Measurements from ENCODE around the gene KCNN2. TPM values are rescaled to one million over a fixed set of nuclear protein-coding genes. Genes with fewer than 3 reads are reported as not detected.

KCNN2 gene
- total RNA-seq, 2 experiments from 2014 or later, result not detected

DNA sequence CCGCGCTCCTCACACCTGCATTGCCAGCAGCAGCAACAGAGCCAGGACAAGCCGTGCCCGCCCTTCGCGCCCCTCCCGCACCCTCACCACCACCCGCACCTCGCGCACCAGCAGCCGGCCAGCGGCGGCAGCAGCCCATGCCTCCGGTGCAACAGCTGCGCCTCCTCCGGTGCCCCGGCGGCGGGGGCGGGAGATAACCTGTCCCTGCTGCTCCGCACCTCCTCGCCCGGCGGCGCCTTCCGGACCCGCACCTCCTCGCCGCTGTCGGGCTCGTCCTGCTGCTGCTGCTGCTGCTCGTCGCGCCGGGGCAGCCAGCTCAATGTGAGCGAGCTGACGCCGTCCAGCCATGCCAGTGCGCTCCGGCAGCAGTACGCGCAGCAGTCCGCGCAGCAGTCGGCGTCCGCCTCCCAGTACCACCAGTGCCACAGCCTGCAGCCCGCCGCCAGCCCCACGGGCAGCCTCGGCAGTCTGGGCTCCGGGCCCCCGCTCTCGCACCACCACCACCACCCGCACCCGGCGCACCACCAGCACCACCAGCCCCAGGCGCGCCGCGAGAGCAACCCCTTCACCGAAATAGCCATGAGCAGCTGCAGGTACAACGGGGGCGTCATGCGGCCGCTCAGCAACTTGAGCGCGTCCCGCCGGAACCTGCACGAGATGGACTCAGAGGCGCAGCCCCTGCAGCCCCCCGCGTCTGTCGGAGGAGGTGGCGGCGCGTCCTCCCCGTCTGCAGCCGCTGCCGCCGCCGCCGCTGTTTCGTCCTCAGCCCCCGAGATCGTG, 517 bp downstream of the KCNN2 start:
- ChIA-PET CTCF (no interaction called here), POLR2A (no interaction called here)

DNA sequence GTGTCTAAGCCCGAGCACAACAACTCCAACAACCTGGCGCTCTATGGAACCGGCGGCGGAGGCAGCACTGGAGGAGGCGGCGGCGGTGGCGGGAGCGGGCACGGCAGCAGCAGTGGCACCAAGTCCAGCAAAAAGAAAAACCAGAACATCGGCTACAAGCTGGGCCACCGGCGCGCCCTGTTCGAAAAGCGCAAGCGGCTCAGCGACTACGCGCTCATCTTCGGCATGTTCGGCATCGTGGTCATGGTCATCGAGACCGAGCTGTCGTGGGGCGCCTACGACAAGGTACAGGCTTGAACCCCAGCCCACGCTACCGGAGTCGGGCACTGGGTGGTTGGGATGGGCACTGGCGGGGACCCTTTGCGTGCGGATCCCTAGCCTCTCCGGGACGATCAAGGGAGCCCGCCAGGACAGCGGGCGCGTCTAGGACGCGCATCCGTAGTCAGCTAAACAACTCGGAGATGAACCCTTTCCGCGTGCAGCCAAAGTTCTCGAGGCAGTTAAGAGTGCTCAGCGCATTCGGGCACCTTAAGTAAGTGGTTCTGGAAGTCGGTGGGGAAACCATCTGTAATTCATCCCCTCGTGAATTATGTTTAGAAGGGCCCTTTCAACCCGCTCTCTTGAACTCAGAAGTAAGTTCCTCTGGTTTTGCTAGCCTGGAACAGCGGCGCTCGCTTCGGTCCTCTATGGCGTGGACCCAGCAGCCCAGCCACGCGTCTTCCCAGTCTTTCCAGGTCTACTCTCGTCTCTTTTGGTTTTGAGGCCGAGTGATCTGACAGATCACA, 1.3 kb downstream of the KCNN2 start:
- ChIA-PET POLR2A (no interaction called here), CTCF (no interaction called here)

DNA sequence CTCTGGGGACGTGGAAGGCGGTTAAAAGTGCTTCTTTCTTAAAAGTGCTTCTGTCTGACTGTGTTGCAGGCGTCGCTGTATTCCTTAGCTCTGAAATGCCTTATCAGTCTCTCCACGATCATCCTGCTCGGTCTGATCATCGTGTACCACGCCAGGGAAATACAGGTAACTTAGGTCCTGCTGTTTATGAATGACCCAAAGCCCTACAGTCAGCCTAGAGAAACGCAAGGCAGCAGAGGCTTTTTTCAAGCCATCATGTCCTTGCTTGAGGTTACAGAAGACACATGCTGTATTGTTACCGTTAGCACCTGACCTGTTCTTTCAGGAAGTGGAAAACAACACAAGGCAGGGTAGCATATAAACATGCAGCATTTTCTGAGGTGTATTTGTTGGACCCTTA, 2.0 kb downstream of the KCNN2 start:
- ChIA-PET POLR2A (no interaction called here), CTCF (no interaction called here)

DNA sequence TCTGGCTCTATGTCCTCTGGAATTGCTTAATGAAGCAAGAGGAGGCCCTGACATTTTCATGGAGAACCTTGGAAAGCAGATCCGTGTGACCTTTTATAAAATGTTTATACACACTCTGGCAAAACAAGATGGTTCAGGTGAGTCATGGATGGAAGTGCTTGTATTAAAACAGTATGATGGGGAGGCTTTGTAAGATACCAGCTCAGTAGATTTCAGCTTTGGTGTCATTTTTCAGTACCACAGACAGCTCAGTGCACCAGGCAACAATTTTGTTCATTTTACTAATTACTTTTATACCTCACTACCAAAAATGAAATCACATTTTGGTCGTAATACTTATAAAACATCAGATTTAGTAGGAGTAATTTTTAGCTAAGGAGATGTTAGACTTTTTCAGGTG, 5.2 kb downstream of the KCNN2 start:
- ChIA-PET POLR2A (no interaction called here), CTCF (no interaction called here)

DNA sequence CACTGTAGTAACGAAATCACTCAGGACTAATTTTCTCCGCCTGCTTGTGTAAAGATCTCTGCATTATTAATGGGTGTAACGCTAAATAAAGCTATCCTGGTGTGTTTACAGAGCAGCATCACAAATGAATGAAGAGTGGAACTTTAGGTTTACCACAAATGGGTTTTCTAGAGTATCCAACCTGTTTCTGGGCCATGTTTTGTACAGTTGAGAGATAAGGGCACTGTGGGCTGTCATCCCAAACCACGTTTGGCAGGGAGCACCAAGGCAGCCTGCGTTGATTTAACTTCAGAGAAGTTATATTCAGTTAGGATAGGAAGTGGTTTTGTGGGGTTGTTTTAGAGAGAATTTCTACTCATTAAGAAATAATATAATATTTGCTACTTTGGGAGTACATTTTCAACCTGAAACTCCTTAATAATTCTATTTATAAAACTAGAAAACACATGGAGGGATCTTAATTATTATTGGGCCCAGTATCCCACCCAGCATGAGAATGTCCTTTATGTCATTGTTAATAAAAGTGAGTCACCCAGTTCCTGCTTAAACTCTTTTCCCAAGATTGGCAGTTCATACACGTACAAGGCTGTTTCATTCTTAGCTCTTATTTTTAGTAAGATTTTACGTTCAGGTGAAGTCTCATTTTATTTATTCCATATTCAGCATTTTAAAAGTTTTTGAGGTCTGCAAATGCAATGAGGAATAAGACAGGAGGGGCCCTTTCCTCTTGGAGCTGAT, 8.0 kb downstream of the KCNN2 start:
- ChIA-PET CTCF (no interaction called here), POLR2A (no interaction called here)

GRCh38 chr5:114377050-114377844, 15.4 kb downstream of the KCNN2 start:
- ChIA-PET CTCF (no interaction called here), POLR2A (no interaction called here)

- POLR2A ChIA-PET, result no interaction called here
- CTCF ChIA-PET, result no interaction called here
These were observed 16.1 kb downstream of the KCNN2 start for GRCh38 chr5:114377946-114378345.

GRCh38 chr5:114380721-114381120, 18.9 kb downstream of the KCNN2 start:
- ChIA-PET POLR2A (no interaction called here), CTCF (no interaction called here)

GRCh38 chr5:114387433-114387832, 25.6 kb downstream of the KCNN2 start:
- ChIA-PET POLR2A (no interaction called here), CTCF (no interaction called here)

DNA sequence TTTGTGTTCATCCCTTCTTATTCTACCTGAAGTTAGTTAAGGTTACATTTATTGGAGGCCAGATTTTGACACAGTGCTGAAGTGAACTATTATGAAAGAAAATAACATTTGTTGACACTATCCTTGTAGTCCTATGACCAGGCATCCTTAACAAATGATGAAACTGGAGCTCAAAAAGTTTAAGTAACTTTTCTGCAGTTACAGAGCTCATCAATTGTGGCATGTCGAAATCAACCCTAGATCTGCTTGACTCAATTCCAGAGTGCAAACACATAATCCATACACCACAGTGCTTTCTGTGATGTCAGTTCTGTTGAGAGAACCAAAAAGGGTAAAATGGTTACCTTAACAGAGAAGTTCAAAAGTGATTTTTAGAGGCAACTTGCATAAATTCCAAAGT, 28.6 kb downstream of the KCNN2 start:
- ChIA-PET POLR2A (no interaction called here), CTCF (no interaction called here)

DNA sequence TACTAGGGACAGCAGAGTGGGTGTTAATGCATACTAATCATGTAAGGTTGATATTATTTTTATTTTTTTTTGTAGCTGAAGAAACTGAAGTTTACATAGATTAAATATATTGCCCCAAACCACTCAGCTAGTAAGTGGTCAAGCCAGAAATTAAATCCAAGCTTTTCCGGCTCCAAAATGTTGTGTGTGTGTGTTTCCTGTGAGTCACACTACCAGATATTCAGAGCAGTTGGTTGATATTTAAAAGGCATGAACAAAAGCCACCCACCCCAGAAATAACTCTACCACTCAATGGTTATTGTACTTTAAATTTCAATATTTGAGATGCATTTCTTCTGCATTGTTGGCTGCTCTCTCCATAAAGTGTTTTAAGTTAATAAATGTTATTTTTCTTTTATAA, 29.5 kb downstream of the KCNN2 start:
- POLR2A ChIA-PET, result no interaction called here

GRCh38 chr5:114393159-114393558, 31.3 kb downstream of the KCNN2 start:
- ChIA-PET CTCF (no interaction called here), POLR2A (no interaction called here)

More for the DNA sequence above, 29.5 kb downstream of the KCNN2 start:
- CTCF ChIA-PET, result no interaction called here

- ChIA-PET CTCF (no interaction called here), POLR2A (no interaction called here)
These were observed 40.3 kb downstream of the KCNN2 start for GRCh38 chr5:114402206-114402605.

DNA sequence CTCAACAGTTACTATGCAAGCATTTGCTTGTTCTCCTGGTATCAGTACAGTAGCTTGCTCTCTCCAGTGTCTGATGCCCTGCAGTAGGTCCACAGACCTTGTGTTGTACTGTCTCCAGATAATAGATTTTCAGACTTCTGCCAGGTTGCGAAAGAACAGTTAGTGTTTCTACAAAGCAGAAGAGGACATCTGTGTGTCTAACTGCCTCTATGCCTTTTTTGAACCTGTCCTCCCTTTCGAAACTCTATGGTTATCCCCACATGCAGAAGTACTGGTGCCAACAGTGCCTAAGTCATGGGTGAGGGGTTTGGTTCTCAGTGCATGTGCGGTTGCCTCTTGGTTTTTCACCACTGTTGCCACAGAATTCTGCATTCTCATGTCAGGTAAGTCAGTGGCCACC, 45.9 kb downstream of the KCNN2 start:
- ChIA-PET POLR2A (no interaction called here), CTCF (interaction anchor here (0.6 kb wide), 1 partner anchor 15 kb away, joined by 3 read pairs; no protein-coding TSS in a partner anchor)

DNA sequence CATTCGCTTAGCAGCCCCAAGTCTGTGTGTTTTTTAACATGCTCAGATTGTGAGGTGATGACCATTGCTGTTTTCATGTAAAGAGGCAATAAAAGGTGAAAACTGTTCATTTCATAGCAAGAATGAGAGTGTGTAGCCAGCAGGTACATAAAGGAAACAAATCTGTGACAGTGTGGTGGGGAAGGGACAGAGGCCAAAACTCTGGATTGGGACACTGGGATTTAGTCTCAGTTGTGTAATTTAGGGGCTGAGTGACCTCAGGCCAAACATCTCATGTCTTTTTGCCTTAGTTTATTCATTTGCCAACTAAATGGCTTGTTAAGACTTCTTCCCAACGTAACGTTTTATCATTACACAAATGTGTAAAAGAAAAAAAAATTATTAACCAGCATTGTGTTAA, 47.0 kb downstream of the KCNN2 start:
- POLR2A ChIA-PET, result no interaction called here
- CTCF ChIA-PET, result no interaction called here

DNA sequence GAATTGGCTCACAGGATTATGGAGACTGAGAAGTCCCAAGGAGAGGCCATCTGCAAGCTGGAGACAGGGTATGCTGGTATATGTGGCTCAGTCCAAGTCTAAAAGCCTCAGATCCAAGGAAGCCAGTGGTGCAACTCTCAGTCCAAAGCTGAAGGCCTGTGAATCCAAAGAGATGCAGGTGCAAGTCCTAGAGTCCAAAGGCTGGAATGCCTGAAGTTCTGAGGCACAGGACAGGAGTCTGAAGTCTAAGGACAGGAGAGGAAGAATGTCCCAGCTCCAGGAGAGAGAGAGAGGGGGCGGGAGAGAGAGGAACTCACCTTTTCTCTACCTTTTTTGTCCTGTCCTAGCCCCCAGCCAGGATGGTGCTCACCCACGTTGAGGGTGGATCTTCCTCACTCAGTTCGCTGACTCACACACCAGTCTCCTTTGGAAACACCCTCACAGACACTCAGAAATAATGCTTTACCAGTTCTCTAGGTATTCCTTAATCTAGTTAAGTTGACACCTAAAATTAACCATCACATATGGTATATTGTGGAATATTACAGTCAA, 49.6 kb downstream of the KCNN2 start:
- POLR2A ChIA-PET, result no interaction called here
- CTCF ChIA-PET, result interaction anchor here (0.9 kb wide), 1 partner anchor 23 kb away, joined by 3 read pairs; no protein-coding TSS in a partner anchor

GRCh38 chr5:114412510-114413171, 50.8 kb downstream of the KCNN2 start:
- ChIA-PET POLR2A (no interaction called here), CTCF (no interaction called here)

- POLR2A ChIA-PET, result no interaction called here
These were observed 53.9 kb downstream of the KCNN2 start for GRCh38 chr5:114415760-114416159.

DNA sequence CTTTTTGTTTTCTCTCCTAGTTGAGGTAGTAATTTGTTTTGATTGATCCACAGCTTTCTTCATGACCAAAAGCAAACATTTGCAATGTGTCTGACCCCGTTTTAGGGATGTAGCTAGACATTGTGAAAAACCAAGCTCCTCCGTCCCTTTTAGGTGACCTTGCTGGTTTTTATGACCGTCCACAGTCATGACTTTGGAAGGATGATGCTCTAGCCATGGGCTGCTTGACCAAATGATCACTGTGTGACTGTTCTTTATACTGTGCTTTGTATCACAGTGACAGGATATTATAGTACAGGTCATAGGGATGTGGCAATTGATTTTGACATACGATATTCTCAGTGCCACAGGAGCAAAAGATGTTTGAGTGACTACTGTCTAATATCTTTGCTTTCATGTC, 54.4 kb downstream of the KCNN2 start:
- ChIA-PET CTCF (no interaction called here), POLR2A (no interaction called here)

More at GRCh38 chr5:114415760-114416159, 53.9 kb downstream of the KCNN2 start:
- CTCF ChIA-PET, result no interaction called here

Measured in activated CD8-positive, alpha-beta memory T cell treated with anti-CD3 and anti-CD28 coated beads for 36 hours (primary cell).